Skin epidermis (tissue), 12 donors: ENCODE data around the gene DMRTA1.
"Not testable (repeated sequence)": the region's sequence is repeated elsewhere in the genome, so short reads cannot be mapped to it uniquely, and the experiment has no call there.

Experiments used
- H3K27ac ChIP-seq, 21 experiments: fragments of 200-600 bp; sonication (generic) in 11 of 21; one replicate each; pipeline ENCODE4 v1.5.0; 2020; ENCODE audit warnings: mild to moderate bottlenecking in 3 of 21, inconsistent platforms in 2 of 21, moderate library complexity in 2 of 21
- H3K4me3 ChIP-seq, 7 experiments: fragments of 200-600 bp; sonication (generic) in 2 of 7; one replicate each; pipeline ENCODE4 v1.5.0; 2020; ENCODE audit warnings: inconsistent platforms in 2 of 7, mild to moderate bottlenecking in 2 of 7, moderate library complexity in 1 of 7

The DMRTA1 gene

GRCh38 chr9:22454016-22454415 is 7.4 kb downstream of the DMRTA1 start:
- H3K27ac ChIP-seq: no peak overlapping the region

GRCh38 chr9:22455181-22455580 is 8.6 kb downstream of the DMRTA1 start:
- no peak overlapping the region for H3K4me3 ChIP-seq
- H3K27ac ChIP-seq: no peak overlapping the region

More at GRCh38 chr9:22454016-22454415, 7.4 kb downstream of the DMRTA1 start:
- no peak overlapping the region for H3K4me3 ChIP-seq

GRCh38 chr9:22457448-22457847 is 10.8 kb downstream of the DMRTA1 start:
- H3K4me3 ChIP-seq: no peak overlapping the region
- H3K27ac ChIP-seq: no peak overlapping the region

GRCh38 chr9:22463205-22463604 is 16.6 kb downstream of the DMRTA1 start:
- Histone ChIP-seq H3K4me3 (no peak overlapping the region), H3K27ac (no peak overlapping the region)

GRCh38 chr9:22469928-22470544 is 23.4 kb downstream of the DMRTA1 start:
- H3K4me3 ChIP-seq: no peak overlapping the region
- no peak overlapping the region for H3K27ac ChIP-seq

GRCh38 chr9:22481566-22481965 is 34.9 kb downstream of the DMRTA1 start:
- Histone ChIP-seq H3K27ac (no peak overlapping the region), H3K4me3 (no peak overlapping the region)

GRCh38 chr9:22483528-22484070 is 37.0 kb downstream of the DMRTA1 start:
- Histone ChIP-seq H3K4me3 (no peak overlapping the region), H3K27ac (no peak overlapping the region)

GRCh38 chr9:22496197-22496596 is 49.6 kb downstream of the DMRTA1 start:
- not testable (repeated sequence) for H3K27ac ChIP-seq, H3K4me3 ChIP-seq
